ENCODE measurements around the gene NYAP2.

NYAP2 gene

GRCh38 chr2:225355788-225356187, 43.7 kb upstream of the NYAP2 start:
- Histone ChIP-seq H3K27me3 (ENCODE audit: insufficient read depth, poor library complexity, severe bottlenecking) (no peaks in the 10 kb centered on the region), H3K27ac (replicated peaks) (no peak overlapping the region), H3K4me3 (replicated peaks; ENCODE audit: insufficient read depth, low read length) (no peak overlapping the region)
- TF ChIP-seq SPI1 (IDR thresholded peaks at IDR 0.05; ENCODE audit: borderline replicate concordance, low read depth) (no peak), GABPA (IDR thresholded peaks at IDR 0.05; ENCODE audit: low read depth) (no peak), CTCF (IDR thresholded peaks at IDR 0.05; ENCODE audit: insufficient read depth, low read length) (no peak), POLR2AphosphoS5 (IDR thresholded peaks at IDR 0.05; ENCODE audit: low read depth) (no peak), REST (IDR thresholded peaks at IDR 0.05; ENCODE audit: insufficient replicate concordance, low read depth) (no peak)
- no peak for DNase-seq (ENCODE audit: low read depth in 1 of 2, low spot score in 1 of 2)

- DNase-seq (ENCODE audit: low read depth in 1 of 2, low spot score in 1 of 2): no peak
- Histone ChIP-seq H3K27ac (replicated peaks) (no peak overlapping the region), H3K4me3 (replicated peaks; ENCODE audit: insufficient read depth, low read length) (no peak overlapping the region), H3K27me3 (ENCODE audit: insufficient read depth, poor library complexity, severe bottlenecking) (peaks cover 3% of the 10 kb centered on the region)
- TF ChIP-seq GABPA (IDR thresholded peaks at IDR 0.05; ENCODE audit: low read depth) (no peak), CTCF (IDR thresholded peaks at IDR 0.05; ENCODE audit: insufficient read depth, low read length) (no peak), POLR2AphosphoS5 (IDR thresholded peaks at IDR 0.05; ENCODE audit: low read depth) (no peak), REST (IDR thresholded peaks at IDR 0.05; ENCODE audit: insufficient replicate concordance, low read depth) (no peak), SPI1 (IDR thresholded peaks at IDR 0.05; ENCODE audit: borderline replicate concordance, low read depth) (no peak)
These were observed 32.8 kb upstream of the NYAP2 start for GRCh38 chr2:225366731-225367130.

- TF ChIP-seq REST (IDR thresholded peaks at IDR 0.05; ENCODE audit: insufficient replicate concordance, low read depth) (no peak), POLR2AphosphoS5 (IDR thresholded peaks at IDR 0.05; ENCODE audit: low read depth) (no peak), SPI1 (IDR thresholded peaks at IDR 0.05; ENCODE audit: borderline replicate concordance, low read depth) (no peak), GABPA (IDR thresholded peaks at IDR 0.05; ENCODE audit: low read depth) (no peak), CTCF (IDR thresholded peaks at IDR 0.05; ENCODE audit: insufficient read depth, low read length) (no peak)
- H3K27me3 ChIP-seq (ENCODE audit: insufficient read depth, poor library complexity, severe bottlenecking): peaks cover 3% of the 10 kb centered on the region
- H3K4me3 ChIP-seq (replicated peaks; ENCODE audit: insufficient read depth, low read length): no peak overlapping the region
- no peak overlapping the region for H3K27ac ChIP-seq (replicated peaks)
- DNase-seq (ENCODE audit: low read depth in 1 of 2, low spot score in 1 of 2): no peak
These were observed 32.0 kb upstream of the NYAP2 start for GRCh38 chr2:225367482-225367881.

Data from HL-60 (cell line).